Measurements from ENCODE around the gene C6orf62. TPM values are rescaled to one million over a fixed set of nuclear protein-coding genes. Genes with fewer than 3 reads are reported as not detected.
"Not testable (repeated sequence)": the region's sequence is repeated elsewhere in the genome, so short reads cannot be mapped to it uniquely, and the experiment has no call there.

Gene C6orf62
- total RNA-seq, 1 experiment from 2014 or later: 128 TPM

- Histone ChIP-seq H3F3A (ENCODE audit: insufficient read depth, low read depth) (peaks cover 52% of the 10 kb centered on the region), H3K36me3 (ENCODE audit: low read depth) (peaks cover 43% of the 10 kb centered on the region), H3K27ac (peak overlapping the region; percentile 97; the same call in 1 of the 2 replicates), H4K20me1 (ENCODE audit: insufficient read depth) (no peaks in the 10 kb centered on the region), H2AFZ (no peak overlapping the region), H3K27me3 (ENCODE audit: insufficient read depth, low read depth) (no peaks in the 10 kb centered on the region), H3K4me1 (replicated peaks; ENCODE audit: insufficient read depth) (peaks cover 64% of the 10 kb centered on the region), H3K4me3 (peak overlapping the region; percentile 98; the same call in 1 of the 2 replicates), H3K79me2 (ENCODE audit: low read depth) (peaks cover 80% of the 10 kb centered on the region), H3K9me3 (ENCODE audit: insufficient read depth, low read depth) (no peaks in the 10 kb centered on the region), H3K4me2 (peak overlapping the region; percentile 97), H3K9me2 (ENCODE audit: insufficient read depth) (no peaks in the 10 kb centered on the region)
- intact Hi-C loops (cut with micrococcal nuclease; ENCODE audit: unreplicated experiment): no loop called here
- TF ChIP-seq EZH2 (IDR thresholded peaks at IDR 0.05; ENCODE audit: low read depth): no peak
- TF ChIP-seq CTCF (conservative IDR thresholded peaks at IDR 0.05): no peak
- BruUV-seq (replicated peaks): no TSS peak
- DNase-seq: no peak
- ChIA-PET POLR2A (ENCODE audit: unreplicated experiment) (interaction anchor here (0.5 kb wide), 1 partner anchor 349 kb away, joined by 11 read pairs; no protein-coding TSS in a partner anchor), CTCF (no interaction called here)
Measured at GRCh38 chr6:24664046-24664987, 54.6 kb downstream of the C6orf62 start.

- Histone ChIP-seq H3K36me3 (ENCODE audit: low read depth) (peaks cover 46% of the 10 kb centered on the region), H3K4me3 (no peak overlapping the region), H4K20me1 (ENCODE audit: insufficient read depth) (no peaks in the 10 kb centered on the region), H3K4me1 (replicated peaks; ENCODE audit: insufficient read depth) (peaks cover 68% of the 10 kb centered on the region), H3K79me2 (ENCODE audit: low read depth) (peaks cover 73% of the 10 kb centered on the region), H3K4me2 (peak overlapping the region; percentile 7; the same call in 1 of the 2 replicates), H3K9me2 (ENCODE audit: insufficient read depth) (no peaks in the 10 kb centered on the region), H2AFZ (no peak overlapping the region), H3F3A (ENCODE audit: insufficient read depth, low read depth) (peaks cover 56% of the 10 kb centered on the region), H3K9me3 (ENCODE audit: insufficient read depth, low read depth) (no peaks in the 10 kb centered on the region), H3K27me3 (ENCODE audit: insufficient read depth, low read depth) (no peaks in the 10 kb centered on the region), H3K27ac (peak overlapping the region; percentile 13; the same call in 1 of the 2 replicates)
- POLR2A ChIA-PET (ENCODE audit: unreplicated experiment): interaction anchor here (0.6 kb wide), 1 partner anchor 394 kb away, joined by 3 read pairs; no protein-coding TSS in a partner anchor
- intact Hi-C loops (cut with micrococcal nuclease; ENCODE audit: unreplicated experiment): no loop called here
- DNase-seq: no peak
- CTCF ChIA-PET: no interaction called here
- TF ChIP-seq EZH2 (IDR thresholded peaks at IDR 0.05; ENCODE audit: low read depth) (no peak), CTCF (conservative IDR thresholded peaks at IDR 0.05) (no peak)
- BruUV-seq (replicated peaks): no TSS peak
Measured at GRCh38 chr6:24663189-24663588, 55.8 kb downstream of the C6orf62 start.

- Histone ChIP-seq H3K9me2 (ENCODE audit: insufficient read depth) (no peaks in the 10 kb centered on the region), H3K27me3 (ENCODE audit: insufficient read depth, low read depth) (no peaks in the 10 kb centered on the region), H3K27ac (peak overlapping the region; percentile 99; the same call in 1 of the 2 replicates), H3K4me2 (no peak overlapping the region), H3K4me1 (replicated peaks; ENCODE audit: insufficient read depth) (peaks cover 72% of the 10 kb centered on the region), H3K36me3 (ENCODE audit: low read depth) (peaks cover 54% of the 10 kb centered on the region), H3F3A (ENCODE audit: insufficient read depth, low read depth) (peaks cover 54% of the 10 kb centered on the region), H3K9me3 (ENCODE audit: insufficient read depth, low read depth) (no peaks in the 10 kb centered on the region), H2AFZ (no peak overlapping the region), H3K79me2 (ENCODE audit: low read depth) (peaks cover 74% of the 10 kb centered on the region), H4K20me1 (ENCODE audit: insufficient read depth) (no peaks in the 10 kb centered on the region), H3K4me3 (no peak overlapping the region)
- DNase-seq: no peak
- no peak for TF ChIP-seq EZH2 (IDR thresholded peaks at IDR 0.05; ENCODE audit: low read depth)
- no peak for TF ChIP-seq CTCF (conservative IDR thresholded peaks at IDR 0.05)
- POLR2A ChIA-PET (ENCODE audit: unreplicated experiment): no interaction called here
- intact Hi-C loops (cut with micrococcal nuclease; ENCODE audit: unreplicated experiment): no loop called here
- CTCF ChIA-PET: no interaction called here
- BruUV-seq (replicated peaks): no TSS peak
Measured at GRCh38 chr6:24662236-24662635, 56.7 kb downstream of the C6orf62 start.

- H3K4me2 ChIP-seq: peak overlapping the region; percentile 74; the same call in 1 of the 2 replicates
- H3K79me2 ChIP-seq (ENCODE audit: low read depth): peaks cover 78% of the 10 kb centered on the region
- CTCF ChIA-PET; H3K4me3 ChIP-seq; POLR2A ChIA-PET (ENCODE audit: unreplicated experiment); H3K9me3 ChIP-seq (ENCODE audit: insufficient read depth, low read depth); H3K9me2 ChIP-seq (ENCODE audit: insufficient read depth); H2AFZ ChIP-seq; H4K20me1 ChIP-seq (ENCODE audit: insufficient read depth); intact Hi-C loops (cut with micrococcal nuclease; ENCODE audit: unreplicated experiment); H3K27me3 ChIP-seq (ENCODE audit: insufficient read depth, low read depth); BruUV-seq (replicated peaks); DNase-seq: not testable (repeated sequence)
- peaks cover 58% of the 10 kb centered on the region for H3K36me3 ChIP-seq (ENCODE audit: low read depth)
- H3K4me1 ChIP-seq (replicated peaks; ENCODE audit: insufficient read depth): peaks cover 77% of the 10 kb centered on the region
- peak overlapping the region; percentile 99 for H3K27ac ChIP-seq
- peaks cover 51% of the 10 kb centered on the region for H3F3A ChIP-seq (ENCODE audit: insufficient read depth, low read depth)
Measured at GRCh38 chr6:24661759-24662158, 57.2 kb downstream of the C6orf62 start.

Measured in PC-9 (cell line).